OCI-M2 (cell line): ENCODE measurements around the gene ZNF550.
"Not testable (repeated sequence)": the region's sequence is repeated elsewhere in the genome, so short reads cannot be mapped to it uniquely, and the experiment has no call there.

ENCODE experiments used
- DNase-seq: peaks from one replicate; lab custom pipeline; 2025; ENCODE audit not compliant: unreplicated experiment; lab: John Stamatoyannopoulos, UW

The ZNF550 gene

DNA sequence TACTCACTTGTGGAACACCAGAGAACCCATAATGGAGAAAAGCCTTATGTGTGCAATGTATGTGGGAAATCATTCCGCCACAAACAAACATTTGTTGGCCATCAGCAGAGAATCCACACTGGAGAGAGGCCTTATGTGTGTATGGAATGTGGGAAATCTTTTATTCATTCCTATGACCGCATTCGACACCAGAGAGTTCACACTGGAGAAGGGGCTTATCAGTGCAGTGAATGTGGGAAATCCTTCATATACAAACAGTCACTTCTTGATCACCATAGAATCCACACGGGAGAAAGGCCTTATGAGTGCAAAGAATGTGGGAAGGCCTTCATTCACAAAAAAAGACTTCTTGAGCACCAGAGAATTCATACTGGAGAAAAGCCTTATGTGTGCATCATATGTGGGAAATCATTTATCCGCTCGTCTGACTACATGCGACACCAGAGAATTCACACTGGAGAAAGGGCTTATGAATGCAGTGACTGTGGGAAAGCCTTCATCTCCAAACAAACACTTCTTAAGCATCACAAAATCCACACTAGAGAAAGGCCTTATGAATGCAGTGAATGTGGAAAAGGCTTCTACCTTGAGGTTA, 21.6 kb downstream of the ZNF550 start:
- no peak for DNase-seq

DNA sequence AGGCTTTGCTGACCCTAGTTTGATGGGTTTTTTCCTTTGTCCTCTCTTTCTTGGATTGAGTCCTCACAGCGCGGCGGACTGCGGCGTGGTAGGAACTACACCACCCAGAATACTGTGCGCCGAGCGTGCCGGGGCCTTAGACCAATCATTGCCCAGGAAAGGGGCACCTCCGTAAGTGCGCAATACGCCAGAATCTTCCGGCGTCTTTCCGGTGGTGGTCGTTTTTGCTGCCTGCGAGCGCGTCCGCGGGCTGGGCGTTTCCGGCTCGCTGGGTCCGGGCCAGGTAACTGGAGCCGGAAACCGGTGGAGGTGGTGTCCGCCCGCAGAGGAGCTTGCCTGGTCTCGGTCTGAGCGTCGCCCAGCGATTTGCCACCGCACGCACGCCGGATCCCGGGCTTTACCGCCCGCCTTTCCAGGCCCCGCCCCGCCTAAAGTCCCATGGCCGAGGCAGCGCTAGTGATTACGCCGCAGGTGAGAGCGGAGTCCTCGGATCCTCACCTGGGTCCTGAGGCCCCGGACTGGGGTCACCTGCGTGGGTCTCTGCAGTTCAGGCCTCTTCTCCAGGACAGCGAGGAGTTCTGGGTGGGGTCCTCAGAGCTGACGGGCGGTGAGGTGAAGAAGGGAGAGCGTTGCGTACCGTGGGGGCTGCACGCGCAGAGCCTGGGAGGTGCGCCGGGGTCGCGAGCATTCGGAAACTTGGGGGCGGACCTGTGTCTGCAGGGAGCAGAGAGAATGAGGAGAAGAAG, 32.4 kb downstream of the ZNF550 start, which contains the start of gene ZNF549:
Gene ZNF549, plus strand, starts transcription at position 221 of the 746 bp plus-strand sequence. Its CDS starts 218 bp downstream, at position 439.
- peak; percentile 62 for DNase-seq

DNA sequence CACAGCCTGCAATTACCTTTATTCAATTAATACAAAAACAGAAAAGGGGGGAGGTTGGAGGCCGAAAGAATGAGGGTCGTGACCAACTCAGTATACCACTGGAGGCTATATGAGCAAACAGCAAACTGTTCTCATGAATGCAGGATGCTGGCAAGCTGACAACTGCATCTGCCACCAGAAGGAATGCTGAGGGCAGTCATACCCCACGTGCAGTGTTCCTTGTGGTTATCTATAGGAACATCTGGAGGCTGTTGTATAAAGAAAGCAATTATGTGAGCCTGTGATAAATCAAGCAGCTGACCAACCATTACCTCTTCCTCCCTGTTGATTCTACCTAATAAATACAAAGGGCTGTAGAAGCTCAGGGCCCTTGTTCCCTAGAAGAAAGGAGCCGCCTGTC, 41.6 kb downstream of the ZNF550 start:
- DNase-seq: not testable (repeated sequence)

DNA sequence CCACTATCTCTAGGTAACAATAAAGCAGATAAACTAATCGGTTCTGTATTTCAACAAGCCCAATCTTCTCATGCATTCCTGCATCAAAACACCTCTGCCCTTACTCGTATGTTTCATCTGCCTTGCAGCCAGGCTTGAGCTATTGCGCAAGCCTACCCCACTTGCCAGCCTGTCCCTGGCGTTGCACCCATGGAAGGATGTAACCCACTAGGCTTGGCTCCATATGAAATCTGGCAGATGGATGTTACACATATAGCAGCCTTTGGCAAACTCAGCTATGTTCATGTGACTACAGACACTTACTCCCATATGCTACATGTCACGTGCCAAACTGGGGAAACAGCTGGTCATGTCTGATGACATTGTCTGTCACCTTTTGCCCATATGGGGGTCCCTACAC, 44.4 kb downstream of the ZNF550 start:
- DNase-seq: no peak

DNA sequence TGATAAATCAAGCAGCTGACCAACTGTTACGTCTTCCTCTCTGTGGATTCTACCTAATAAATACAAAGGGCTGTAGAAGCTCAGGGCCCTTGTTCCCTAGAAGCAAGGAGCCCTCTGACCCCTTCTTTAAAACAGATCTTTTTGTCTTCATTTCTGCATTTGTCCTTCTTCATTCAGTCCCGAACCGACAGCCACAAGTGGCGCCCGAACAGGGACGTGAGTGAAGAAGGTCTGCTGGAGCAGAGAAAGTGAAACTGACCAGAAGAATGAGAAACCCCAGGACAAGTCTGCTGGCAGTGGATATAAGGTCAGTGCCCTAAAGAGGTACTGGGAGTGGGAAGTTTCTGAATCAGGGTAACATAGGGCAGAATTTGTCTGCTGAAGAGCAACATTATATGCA, 46.8 kb downstream of the ZNF550 start:
- no peak for DNase-seq

DNA sequence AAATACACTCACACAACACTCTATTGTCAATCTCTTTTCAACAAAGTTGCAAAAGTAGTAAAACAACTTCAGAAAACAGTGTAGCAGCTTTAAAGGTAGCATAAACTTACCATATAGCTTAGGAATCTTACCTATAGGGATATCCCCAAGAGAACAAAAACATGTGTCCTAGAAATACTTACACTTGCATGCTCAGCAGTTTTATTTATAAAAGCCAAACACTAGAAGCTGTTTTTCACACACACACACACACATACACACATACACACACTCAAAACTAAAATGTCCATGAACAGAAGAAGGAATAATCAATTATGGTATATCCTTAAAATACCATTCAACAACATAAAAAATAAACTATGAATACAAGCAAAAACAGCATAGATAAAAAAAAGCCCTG, 48.2 kb downstream of the ZNF550 start:
- DNase-seq: no peak

DNA sequence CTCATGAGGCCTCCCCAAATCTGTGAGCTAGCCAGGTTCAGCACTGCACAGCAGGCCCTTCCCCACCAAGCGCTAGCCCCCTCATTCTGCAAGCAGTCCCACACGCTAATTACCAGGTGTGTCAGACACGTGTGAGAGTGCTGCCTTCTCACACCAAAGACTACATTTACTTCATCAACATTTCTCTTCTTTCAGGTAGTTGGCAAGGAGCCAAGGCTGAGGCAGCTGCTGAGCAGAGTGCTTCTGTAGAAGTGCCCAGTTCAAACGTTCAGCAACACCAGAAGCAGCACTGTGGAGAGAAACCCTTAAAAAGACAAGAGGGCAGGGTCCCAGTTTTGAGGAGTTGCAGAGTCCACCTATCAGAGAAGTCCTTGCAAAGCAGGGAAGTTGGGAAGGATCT, 53.5 kb downstream of the ZNF550 start:
- DNase-seq: no peak

DNA sequence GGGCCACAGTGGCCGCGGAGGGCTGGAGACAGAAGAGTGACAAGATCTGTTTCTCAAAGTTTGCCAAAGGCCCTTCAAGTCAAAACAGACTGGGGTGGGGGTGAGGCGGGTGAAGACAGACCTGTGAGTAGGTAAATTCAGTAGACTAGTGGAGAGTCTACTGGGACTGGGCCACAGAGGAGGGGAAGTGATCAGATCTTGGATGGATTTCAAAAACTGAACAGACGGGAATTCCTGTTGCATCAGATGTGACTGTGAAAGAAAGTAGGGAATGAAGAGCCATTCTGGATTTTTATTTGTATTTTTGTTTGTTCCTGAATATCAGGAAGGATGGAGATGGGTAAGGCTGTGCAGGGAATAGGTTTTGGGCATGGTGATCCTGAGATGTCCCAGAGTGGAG, 59.3 kb downstream of the ZNF550 start:
- DNase-seq: not testable (repeated sequence)

DNA sequence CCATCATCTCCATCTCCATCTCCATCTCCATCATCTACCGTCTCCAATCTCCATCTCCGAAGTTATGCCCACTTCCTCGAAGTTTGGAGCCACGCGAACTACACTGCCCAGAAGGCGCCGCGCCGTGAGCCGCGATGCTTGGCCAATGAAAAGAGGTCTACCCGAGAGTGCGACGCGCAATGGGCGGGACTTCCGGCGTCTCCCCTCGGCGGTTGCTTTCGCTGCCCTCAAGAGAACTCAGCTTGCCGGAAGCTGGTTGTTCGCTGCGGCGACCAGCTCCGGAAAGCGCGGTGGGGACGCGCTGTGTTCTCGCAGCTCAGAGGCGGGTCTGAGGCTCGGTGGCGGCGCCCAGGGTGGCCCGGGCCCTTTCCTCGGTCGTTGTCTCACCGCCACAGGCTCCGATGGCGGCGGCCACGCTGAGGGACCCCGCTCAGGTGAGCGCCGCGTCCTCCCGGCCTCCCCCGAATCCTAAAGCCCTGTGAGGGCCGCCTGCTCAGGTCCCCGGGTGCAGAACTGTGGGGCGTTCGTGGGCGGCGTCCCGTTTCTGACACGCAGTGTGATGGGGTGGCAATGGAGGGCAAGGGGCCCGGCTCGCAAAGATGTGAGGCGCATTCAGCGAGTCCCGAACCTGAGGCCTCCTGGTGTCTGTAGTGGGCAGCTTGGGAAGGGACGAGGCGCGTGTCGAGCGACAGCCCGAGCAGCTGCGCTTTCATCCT, 59.8 kb downstream of the ZNF550 start, which contains the start of gene ZNF773:
Gene ZNF773, plus strand, starts transcription at position 259 of the 716 bp plus-strand sequence. Its CDS starts 143 bp downstream, at position 402.
- peak; percentile 73 for DNase-seq

DNA sequence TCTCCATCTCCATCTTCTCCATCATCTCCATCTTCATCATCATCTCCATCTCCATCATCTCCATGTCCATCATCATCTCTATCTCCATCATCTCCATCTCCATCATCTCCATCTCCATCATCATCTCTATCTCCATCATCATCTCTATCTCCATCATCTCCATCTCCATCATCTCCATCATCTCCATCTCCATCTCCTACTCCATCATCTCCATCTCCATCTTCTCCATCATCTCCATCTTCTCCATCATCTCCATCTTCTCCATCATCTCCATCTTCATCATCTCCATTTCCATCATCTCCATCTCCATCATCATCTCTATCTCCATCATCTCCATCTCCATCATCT, 60.4 kb downstream of the ZNF550 start:
- not testable (repeated sequence) for DNase-seq

DNA sequence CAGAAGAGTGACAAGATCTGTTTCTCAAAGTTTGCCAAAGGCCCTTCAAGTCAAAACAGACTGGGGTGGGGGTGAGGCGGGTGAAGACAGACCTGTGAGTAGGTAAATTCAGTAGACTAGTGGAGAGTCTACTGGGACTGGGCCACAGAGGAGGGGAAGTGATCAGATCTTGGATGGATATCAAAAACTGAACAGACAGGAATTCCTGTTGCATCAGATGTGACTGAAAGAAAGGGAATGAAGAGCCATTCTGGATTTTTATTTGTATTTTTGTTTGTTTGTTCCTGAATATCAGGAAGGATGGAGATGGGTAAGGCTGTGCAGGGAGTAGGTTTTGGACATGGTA, 71.4 kb downstream of the ZNF550 start:
- not testable (repeated sequence) for DNase-seq

DNA sequence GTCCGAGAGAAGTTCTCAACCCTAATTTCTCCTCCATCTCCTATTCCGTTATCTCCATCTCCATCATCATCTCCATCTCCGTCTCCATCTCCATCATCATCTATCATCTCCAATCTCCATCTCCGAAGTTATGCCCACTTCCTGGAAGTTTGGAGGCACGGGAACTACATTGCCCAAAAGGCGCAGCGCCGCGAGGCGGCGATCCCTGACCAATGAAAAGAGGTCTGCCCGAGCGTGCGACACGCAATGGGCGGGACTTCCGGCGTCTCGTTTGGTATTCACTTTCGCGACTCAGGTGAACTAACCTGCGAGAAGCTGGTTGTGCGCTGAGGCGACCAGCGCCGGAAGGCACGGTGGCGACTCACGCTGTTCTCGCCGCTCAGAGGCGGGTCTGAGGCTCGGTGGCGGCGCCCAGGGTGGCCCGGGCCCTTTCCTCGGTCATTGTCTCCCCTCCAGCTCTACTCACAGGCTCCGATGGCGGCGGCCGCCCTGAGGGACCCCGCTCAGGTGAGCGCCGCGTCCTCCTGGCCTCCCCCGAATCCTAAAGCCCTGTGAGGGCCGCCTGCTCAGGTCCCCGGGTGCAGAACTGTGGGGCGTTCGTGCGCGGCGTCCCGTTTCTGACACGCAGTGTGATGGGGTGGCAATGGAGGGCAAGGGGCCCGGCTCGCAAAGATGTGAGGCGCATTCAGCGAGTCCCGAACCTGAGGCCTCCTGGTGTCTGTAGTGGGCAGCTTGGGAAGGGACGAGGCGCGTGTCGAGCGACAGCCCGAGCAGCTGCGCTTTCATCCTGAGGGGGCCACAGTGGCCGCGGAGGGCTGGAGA, 72.0 kb downstream of the ZNF550 start, which contains the start of gene ZNF419:
Gene ZNF419, plus strand, starts transcription at position 274 of the 822 bp plus-strand sequence. Its CDS starts 201 bp downstream, at position 475.
- peak; percentile 40 for DNase-seq
